Activated CD8-positive, alpha-beta memory T cell treated with anti-CD3 and anti-CD28 coated beads, Interleukin-2, amount 10 ng/mL, durations not matched to agents 7 days and 5 days (primary cell): ENCODE measurements around the gene PSMD4. TPM values are rescaled to one million over a fixed set of nuclear protein-coding genes. Genes with fewer than 3 reads are reported as not detected.

Source experiments
- ATAC-seq: fragments of 150-1000 bp; cut with Tn5 transposase; one replicate; pipeline ENCODE4 v1.10.0; 2021; ENCODE audit warnings: moderate library complexity
- CTCF ChIA-PET: fragments of 350-600 bp; sonication (Branson Sonifier 250); formaldehyde crosslinking; loops from one replicate; lab custom pipeline; 2021; ENCODE audit warnings: antibody characterized with exemption; lab: Charles Lee
- DNase-seq: peaks from one replicate; pipeline ENCODE4 v3.0.0-alpha.2; 2020
- H3K27ac Mint-ChIP-seq: one replicate; pipeline ENCODE4 v1.8.0; 2021; ENCODE audit warnings: mild to moderate bottlenecking, mixed read lengths
- H3K27me3 Mint-ChIP-seq: one replicate; pipeline ENCODE4 v1.8.0; 2021; ENCODE audit warnings: mixed read lengths
- H3K36me3 Mint-ChIP-seq: one replicate; pipeline ENCODE4 v1.8.0; 2021; ENCODE audit warnings: mild to moderate bottlenecking, mixed read lengths
- H3K4me1 Mint-ChIP-seq: one replicate; pipeline ENCODE4 v1.8.0; 2021; ENCODE audit warnings: mixed read lengths
- H3K4me3 Mint-ChIP-seq: one replicate; pipeline ENCODE4 v1.8.0; 2021; ENCODE audit warnings: mild to moderate bottlenecking, moderate library complexity, mixed read lengths
- H3K9me3 Mint-ChIP-seq: one replicate; pipeline ENCODE4 v1.8.0; 2022; ENCODE audit warnings: low read depth, mixed read lengths
- total RNA-seq, 2 experiments: library from RNA; stranded (reverse); gene quantifications; one replicate each; pipeline ENCODE4 v1.2.3, GENCODE V29; 2021

The PSMD4 gene
- total RNA-seq, 2 experiments from 2014 or later, result 187 to 223 TPM

DNA sequence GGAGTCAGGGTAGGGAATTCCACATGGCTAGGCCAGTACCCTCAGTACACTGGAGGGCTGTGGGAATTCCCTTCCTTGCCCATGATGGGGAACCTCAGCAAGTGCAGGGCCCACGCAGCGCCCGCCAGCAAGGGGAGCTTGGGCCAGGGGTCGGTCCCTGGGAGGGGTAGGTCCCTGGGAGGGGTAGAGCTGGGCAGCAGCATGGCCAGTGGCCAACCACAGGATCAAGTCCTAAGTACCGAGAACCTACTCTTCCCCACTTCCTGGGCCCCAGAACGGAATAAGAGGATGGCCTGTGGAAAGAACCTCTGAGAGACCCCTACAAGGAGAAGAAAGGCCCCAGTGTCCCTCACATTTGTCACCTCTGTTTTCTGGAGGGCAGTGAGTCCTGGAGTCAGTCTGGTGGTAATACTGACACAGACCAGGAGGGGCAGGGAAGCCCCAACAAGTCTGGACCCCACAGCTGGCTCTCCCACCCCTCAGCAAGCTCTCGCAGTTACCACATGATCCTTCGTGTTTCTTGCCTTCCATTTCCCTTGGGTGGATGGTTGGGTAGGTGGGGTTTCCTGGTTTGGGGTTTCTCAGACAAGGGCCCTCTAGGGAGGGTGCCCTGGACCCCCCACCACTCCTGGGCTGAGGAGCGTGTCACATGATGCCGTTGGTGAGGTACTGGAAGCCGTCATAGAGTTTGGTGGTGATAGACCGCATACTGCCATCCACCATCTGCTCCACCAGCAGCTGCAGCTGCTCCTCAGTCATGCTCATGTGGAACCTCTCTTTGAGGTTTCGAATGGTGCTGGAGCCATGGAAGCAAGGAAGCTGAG, 37.9 kb downstream of the PSMD4 start:
- no peak for ATAC-seq

DNA sequence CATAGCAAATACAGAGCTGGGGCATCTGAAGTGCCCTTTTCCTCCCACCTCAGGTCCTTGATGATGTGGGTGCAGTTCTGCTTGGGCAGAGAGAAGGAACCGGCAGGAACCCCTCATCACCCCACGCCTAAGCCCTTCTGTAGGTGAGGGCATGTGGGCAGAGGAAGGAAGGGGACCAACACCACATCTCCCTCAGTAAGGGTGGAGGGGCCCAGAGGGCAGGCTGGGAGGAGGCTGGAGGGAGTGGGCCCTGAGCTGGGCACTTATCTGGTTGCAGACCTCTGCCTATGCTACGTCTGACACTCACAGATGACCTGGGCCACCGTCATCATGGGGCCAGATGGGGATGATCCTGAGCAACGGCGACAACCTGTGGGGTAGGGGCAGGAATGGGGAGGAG, 38.6 kb downstream of the PSMD4 start:
- Mint-ChIP-seq H3K9me3 (no peaks in the 10 kb centered on the region), H3K27me3 (no peaks in the 10 kb centered on the region), H3K27ac (peak overlapping the region; percentile 32), H3K4me1 (peaks cover 6% of the 10 kb centered on the region), H3K4me3 (no peak overlapping the region), H3K36me3 (peaks cover 23% of the 10 kb centered on the region)
- no peak for DNase-seq
- CTCF ChIA-PET, result interaction anchor here (1.0 to 1.7 kb wide), 3 partner anchors 8 to 47 kb away, joined by 3 to 8 read pairs (median 3); no protein-coding TSS in a partner anchor
- ATAC-seq, result no peak

More for the DNA sequence above, 37.9 kb downstream of the PSMD4 start:
- Mint-ChIP-seq H3K36me3 (peaks cover 18% of the 10 kb centered on the region), H3K4me3 (no peak overlapping the region), H3K4me1 (peaks cover 6% of the 10 kb centered on the region), H3K9me3 (no peaks in the 10 kb centered on the region), H3K27me3 (no peaks in the 10 kb centered on the region), H3K27ac (peak overlapping the region; percentile 32)
- no peak for DNase-seq
- CTCF ChIA-PET, result interaction anchor here (1.5 to 1.7 kb wide), 2 partner anchors 9 to 48 kb away, joined by 3 to 8 read pairs; no protein-coding TSS in a partner anchor

DNA sequence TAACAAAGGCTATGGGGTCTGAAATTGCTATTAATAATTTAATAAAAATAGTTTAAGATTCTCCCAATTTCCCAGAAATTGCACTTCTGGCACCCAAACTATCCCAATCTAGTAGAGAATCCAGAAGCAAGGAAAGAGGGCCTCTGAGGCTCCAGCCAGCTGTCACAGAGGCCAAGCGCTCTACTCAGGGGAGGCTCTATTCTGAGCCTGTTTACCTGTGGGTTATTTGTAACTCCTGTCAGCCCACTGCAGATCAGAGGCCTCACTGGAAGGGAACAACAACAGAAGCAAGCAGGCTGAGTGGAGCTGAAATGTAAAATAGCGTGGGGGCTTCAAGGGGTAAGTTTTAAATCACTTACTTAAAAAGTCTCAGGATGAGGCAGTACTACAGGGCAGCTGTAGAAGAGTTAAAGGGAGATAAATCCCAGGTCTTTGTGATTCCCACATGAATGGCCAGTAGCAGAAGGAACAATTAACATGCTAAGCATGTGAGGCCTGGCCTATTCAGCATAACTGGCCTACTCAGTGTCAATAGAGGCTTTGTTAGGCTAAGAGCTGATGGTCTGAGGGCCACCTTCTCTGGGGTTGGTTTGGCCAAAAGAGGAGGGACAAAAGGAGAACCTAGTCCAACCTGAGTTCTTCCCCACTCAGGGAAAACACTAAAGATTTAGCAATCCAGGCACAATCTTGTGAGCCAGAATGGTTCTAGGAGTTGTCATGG, 40.4 kb downstream of the PSMD4 start:
- Mint-ChIP-seq H3K9me3 (no peaks in the 10 kb centered on the region), H3K4me1 (no peaks in the 10 kb centered on the region), H3K4me3 (no peak overlapping the region), H3K27ac (no peak overlapping the region), H3K27me3 (no peaks in the 10 kb centered on the region), H3K36me3 (peaks cover 27% of the 10 kb centered on the region)
- no peak for ATAC-seq
- no peak for DNase-seq
- CTCF ChIA-PET, result interaction anchor here (1.7 to 4.2 kb wide), 3 partner anchors 14 to 195 kb away, joined by 4 to 27 read pairs (median 6); no protein-coding TSS in a partner anchor

DNA sequence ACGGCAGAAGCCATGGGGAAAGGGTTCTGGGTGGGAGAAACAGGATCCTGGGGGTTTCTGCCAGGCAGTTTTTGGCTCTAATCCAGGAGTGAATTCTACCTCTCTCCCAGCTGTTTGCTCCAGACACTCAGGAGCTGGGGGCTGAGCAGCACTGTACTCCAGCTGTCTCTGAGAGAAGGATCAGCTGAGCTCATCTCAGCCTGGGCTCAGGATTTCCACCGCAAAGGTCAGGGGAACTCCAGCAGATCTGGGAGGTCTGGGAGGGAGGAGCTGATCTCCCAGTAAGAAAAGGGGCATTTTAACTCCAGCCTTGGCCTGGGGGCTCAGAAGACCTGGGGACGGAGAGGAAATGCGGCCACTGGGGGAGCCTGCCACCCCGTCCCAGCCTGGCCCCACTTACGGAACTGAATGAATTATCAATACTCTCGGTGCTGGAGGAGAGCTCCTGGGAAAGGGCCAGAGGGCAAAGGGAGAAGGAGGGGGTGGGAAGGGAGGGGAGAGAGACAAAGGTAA, 55.3 kb downstream of the PSMD4 start:
- Mint-ChIP-seq H3K27ac (no peak overlapping the region), H3K27me3 (no peaks in the 10 kb centered on the region), H3K36me3 (peaks cover 39% of the 10 kb centered on the region), H3K4me1 (peaks cover 24% of the 10 kb centered on the region), H3K9me3 (no peaks in the 10 kb centered on the region), H3K4me3 (no peak overlapping the region)
- ATAC-seq (no peak), DNase-seq (no peak)
- CTCF ChIA-PET, result interaction anchor here (1.3 to 3.4 kb wide), 4 partner anchors 9 to 30 kb away, joined by 3 to 44 read pairs (median 24); partner anchors contain the start of gene PI4KB

DNA sequence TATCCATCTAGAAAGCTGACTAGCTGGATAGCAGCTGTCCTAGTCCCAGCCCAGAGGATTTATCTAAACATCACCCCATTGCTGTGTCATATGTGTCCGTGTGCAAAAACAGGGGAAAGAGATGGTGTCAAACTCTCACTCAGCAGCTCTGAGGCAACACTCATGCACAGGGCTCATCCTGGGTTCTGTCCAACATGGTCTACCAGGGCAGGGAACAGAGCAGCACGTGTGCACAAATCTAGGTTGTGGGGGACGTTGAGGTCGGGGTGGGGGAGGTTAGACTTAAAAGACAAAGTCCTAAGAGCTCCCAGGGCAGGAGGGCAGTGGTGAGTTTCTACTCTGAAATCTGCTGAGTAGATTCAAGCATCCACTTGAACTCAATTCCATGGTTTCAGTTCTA, 56.5 kb downstream of the PSMD4 start:
- Mint-ChIP-seq H3K27me3 (no peaks in the 10 kb centered on the region), H3K4me3 (no peak overlapping the region), H3K27ac (peak overlapping the region; percentile 82), H3K36me3 (peaks cover 35% of the 10 kb centered on the region), H3K9me3 (no peaks in the 10 kb centered on the region), H3K4me1 (peaks cover 24% of the 10 kb centered on the region)
- CTCF ChIA-PET, result interaction anchor here (3.2 to 3.4 kb wide), 3 partner anchors 10 to 29 kb away, joined by 22 to 44 read pairs (median 27); partner anchors contain the start of gene PI4KB
- ATAC-seq (no peak), DNase-seq (no peak)

DNA sequence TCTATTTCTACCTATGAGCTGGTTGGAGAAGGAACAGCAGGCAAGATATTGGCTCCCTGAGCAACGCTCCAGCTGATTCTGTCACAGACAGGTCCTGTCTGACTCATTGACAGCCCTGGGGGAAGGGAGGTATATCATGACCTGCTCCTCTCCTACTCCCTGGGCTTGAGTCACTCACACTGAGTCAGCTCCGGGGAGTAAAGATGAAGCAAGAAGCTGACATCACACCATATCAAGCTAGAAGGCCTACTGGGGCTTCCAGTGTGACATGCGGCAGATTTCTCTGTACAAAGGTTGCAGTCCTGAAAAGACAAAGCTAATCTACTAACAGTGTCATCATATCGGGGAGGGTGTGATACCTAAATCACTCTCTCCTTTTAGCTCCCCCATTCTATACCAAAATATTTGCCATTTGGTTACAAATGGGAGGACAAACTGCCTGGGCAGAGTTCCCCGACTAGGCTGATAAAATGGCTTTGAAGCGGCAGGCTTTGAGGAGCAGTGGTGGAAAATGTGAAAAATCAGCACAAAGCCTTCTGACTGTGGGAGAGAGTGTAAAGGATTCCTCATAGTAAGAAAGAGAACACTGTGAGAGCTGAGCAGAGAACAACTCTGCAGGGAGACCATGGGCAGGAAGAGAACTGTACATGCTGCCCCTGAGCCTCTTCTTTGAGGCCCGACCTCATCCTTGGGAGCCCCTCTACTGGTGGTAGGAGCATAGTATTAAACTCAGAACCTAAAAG, 57.2 kb downstream of the PSMD4 start:
- ATAC-seq (peak; percentile 100), DNase-seq (peak; percentile 86)
- CTCF ChIA-PET, result interaction anchor here (1.2 to 3.4 kb wide), 5 partner anchors 11 to 31 kb away, joined by 3 to 44 read pairs (median 22); partner anchors contain the start of gene PI4KB
- Mint-ChIP-seq H3K4me1 (peaks cover 24% of the 10 kb centered on the region), H3K27ac (peak overlapping the region; percentile 82), H3K36me3 (peaks cover 29% of the 10 kb centered on the region), H3K27me3 (no peaks in the 10 kb centered on the region), H3K9me3 (no peaks in the 10 kb centered on the region), H3K4me3 (no peak overlapping the region)

DNA sequence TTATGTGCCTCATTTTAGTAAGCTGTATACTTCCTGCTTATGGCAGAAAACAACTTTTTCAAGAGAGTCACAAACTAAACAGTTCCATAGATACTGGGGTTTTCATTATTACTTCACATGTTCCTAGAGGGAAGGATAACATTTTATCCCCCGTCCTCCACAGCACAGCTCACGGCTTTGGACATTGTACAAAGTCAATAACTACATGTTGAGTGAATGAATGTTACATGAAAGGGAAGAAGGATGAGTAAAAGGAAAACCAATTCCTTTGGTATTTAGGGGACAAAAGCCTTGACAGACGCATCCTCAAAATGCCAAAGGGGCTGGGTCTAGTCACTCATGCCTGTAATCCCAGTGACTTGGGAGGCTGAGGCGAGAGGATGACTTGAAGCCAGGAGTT, 57.9 kb downstream of the PSMD4 start:
- Mint-ChIP-seq H3K27me3 (no peaks in the 10 kb centered on the region), H3K4me1 (peaks cover 24% of the 10 kb centered on the region), H3K27ac (peak overlapping the region; percentile 82), H3K9me3 (no peaks in the 10 kb centered on the region), H3K4me3 (no peak overlapping the region), H3K36me3 (peaks cover 27% of the 10 kb centered on the region)
- DNase-seq (no peak), ATAC-seq (no peak)
- CTCF ChIA-PET, result interaction anchor here (1.2 to 3.4 kb wide), 5 partner anchors 12 to 31 kb away, joined by 3 to 44 read pairs (median 22); partner anchors contain the start of gene PI4KB

DNA sequence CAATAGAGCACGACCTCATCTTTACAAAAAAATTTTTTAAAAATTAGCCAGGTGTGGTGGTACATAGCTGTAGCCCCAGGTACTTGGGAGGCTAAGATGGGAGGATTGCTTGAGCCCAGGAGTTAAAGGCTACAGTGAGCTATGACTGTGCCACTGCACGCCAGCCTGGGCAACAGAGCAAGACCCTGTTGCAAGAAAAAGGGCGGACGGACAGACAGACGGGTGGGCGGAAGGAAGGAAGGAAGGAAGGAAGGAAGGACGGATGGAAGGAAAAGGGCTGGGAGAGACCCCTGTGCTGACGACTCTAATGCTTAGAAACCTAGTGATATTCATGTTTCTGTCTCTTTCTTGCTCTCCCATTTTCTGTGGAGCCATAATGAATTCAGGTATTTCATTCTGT, 58.3 kb downstream of the PSMD4 start:
- no peak for ATAC-seq
- Mint-ChIP-seq H3K9me3 (no peaks in the 10 kb centered on the region), H3K27ac (peak overlapping the region; percentile 44), H3K27me3 (no peaks in the 10 kb centered on the region), H3K36me3 (peaks cover 27% of the 10 kb centered on the region), H3K4me3 (no peak overlapping the region), H3K4me1 (peaks cover 24% of the 10 kb centered on the region)
- DNase-seq, result no peak
- CTCF ChIA-PET, result interaction anchor here (1.5 to 3.4 kb wide), 3 partner anchors 12 to 30 kb away, joined by 3 to 44 read pairs (median 9); no protein-coding TSS in a partner anchor

DNA sequence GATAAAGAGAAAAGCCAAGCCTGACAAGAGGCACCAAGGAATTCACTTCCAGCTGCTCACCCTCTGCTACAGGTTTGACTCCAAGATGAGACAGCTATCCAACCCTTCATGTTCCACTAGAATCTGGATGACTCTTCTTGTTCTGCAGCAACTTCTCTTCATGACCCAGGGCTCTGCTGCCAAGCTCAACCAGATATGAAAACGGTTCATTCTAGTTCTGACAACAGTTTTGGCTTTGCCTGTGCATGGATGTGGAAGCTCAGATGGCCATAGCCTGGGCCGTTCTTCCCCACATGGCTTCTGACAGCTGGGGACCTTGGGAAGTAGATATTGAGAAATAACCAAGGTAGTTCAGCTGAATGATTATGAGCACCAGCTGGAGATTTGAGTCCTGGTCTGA, 59.0 kb downstream of the PSMD4 start:
- Mint-ChIP-seq H3K4me3 (no peak overlapping the region), H3K27me3 (no peaks in the 10 kb centered on the region), H3K4me1 (peaks cover 24% of the 10 kb centered on the region), H3K36me3 (peaks cover 27% of the 10 kb centered on the region), H3K27ac (no peak overlapping the region), H3K9me3 (no peaks in the 10 kb centered on the region)
- CTCF ChIA-PET, result interaction anchor here (1.5 to 3.4 kb wide), 2 partner anchors 13 to 27 kb away, joined by 9 to 13 read pairs; no protein-coding TSS in a partner anchor
- no peak for DNase-seq
- no peak for ATAC-seq

DNA sequence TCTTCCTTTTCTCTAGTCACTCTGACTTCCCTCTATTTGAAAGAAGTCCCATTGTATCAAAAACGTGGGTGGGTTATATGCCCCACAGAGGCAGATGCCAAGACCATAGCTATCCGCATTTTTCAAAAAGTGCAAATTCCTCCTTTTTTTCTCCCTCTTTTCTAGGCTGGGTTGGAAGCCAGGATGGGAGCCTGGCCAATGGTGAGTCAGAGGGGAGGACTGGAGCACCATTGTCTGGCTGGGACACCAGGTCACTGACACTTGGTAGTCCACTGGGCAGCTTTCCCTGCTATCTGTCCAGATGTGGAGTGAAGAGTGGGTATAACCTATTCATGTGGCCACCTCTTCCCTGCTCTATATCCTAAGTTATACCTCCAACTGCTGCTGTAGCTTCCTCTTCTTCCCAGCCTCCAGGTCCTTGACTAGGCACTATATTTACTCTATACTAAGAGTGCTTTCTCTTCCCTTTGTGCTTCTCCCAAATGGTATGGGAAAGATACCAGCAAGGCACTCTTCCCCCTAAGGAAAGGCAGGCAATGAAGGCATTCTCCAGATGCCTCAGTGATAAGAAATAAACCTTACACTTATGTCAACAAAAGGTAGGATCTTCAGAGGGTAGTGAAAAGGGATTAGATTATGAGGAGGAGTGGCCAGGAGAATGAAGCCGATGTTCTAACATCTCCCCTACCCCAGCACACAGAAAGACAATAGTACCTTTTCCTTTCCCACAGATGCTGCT, 59.8 kb downstream of the PSMD4 start:
- Mint-ChIP-seq H3K36me3 (peaks cover 30% of the 10 kb centered on the region), H3K27ac (no peak overlapping the region), H3K4me3 (no peak overlapping the region), H3K27me3 (no peaks in the 10 kb centered on the region), H3K9me3 (no peaks in the 10 kb centered on the region), H3K4me1 (peaks cover 25% of the 10 kb centered on the region)
- CTCF ChIA-PET, result interaction anchor here (1.5 to 3.4 kb wide), 2 partner anchors 14 to 26 kb away, joined by 9 to 13 read pairs; no protein-coding TSS in a partner anchor
- ATAC-seq, result no peak
- DNase-seq, result no peak

DNA sequence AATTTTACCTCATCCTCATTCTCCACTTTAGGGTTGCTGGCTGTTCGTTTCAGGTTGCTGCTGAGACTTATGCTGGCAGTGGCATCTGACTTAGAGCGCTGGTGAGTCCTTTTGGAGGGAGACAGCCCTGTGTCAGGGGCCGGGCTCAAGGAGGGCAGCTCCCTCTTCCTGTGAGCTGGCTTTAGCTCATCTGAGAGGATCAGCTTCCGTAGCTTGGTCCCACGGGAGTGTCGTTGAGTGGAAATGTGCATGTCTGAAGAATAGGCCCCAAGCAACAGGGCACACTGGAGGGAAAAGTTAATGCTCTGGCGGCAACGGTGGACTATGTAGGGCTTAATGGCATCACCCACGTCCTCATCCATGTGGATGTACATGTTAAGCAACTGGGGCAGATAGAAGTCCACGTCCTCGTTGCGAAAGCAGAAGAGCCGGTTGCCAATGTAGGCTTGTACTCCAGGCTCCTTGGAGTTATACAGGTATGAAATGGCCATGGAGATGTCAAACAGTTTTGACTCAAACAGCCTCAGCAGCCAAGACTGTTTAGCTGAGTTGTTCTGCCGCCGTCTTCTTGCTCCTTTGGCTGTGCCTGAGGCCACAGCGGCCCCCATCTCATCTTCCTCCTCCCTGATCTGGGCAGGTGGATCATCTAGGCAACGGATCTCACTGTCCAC, 61.2 kb downstream of the PSMD4 start:
- no peaks in the 10 kb centered on the region for H3K27me3 Mint-ChIP-seq
- ATAC-seq (no peak), DNase-seq (no peak)
- H3K9me3 Mint-ChIP-seq, result no peaks in the 10 kb centered on the region
- CTCF ChIA-PET, result interaction anchor here (2.7 to 3.4 kb wide), 2 partner anchors 15 to 25 kb away, joined by 8 to 13 read pairs; no protein-coding TSS in a partner anchor
- H3K4me3 Mint-ChIP-seq, result no peak overlapping the region
- peaks cover 30% of the 10 kb centered on the region for H3K4me1 Mint-ChIP-seq
- H3K27ac Mint-ChIP-seq, result no peak overlapping the region
- H3K36me3 Mint-ChIP-seq, result peaks cover 29% of the 10 kb centered on the region
